ENCODE data around the gene NTF3. TPM values are rescaled to one million over a fixed set of nuclear protein-coding genes. Genes with fewer than 3 reads are reported as not detected.

NTF3 gene
- total and polyA plus RNA-seq, 10 donors, result 0.72 to 5.8 (median 2.7) TPM; not detected in 1

- Histone ChIP-seq H3K9me3 (no peaks in the 10 kb centered on the region), H3K4me1 (no peaks in the 10 kb centered on the region), H3K27ac (no peak overlapping the region), H3K36me3 (no peaks in the 10 kb centered on the region), H3K4me3 (no peak overlapping the region), H3K27me3 (replicated peaks in 1 of 7) (no peaks in the 10 kb centered on the region)
- intact Hi-C loops (cut with DNase I; ENCODE audit: low total_unique reads), result no loop called here
- 89 to 93% (median 92%) methylated on average over 24 of the region's 24 CpGs for WGBS, 5 donors
- TF ChIP-seq POLR2AphosphoS5 (IDR thresholded peaks at IDR 0.05) (no peak), CTCF (IDR thresholded peaks at IDR 0.05 in 8 of 11, conservative IDR thresholded peaks at IDR 0.05 in 3 of 11) (no peak), POLR2A (IDR thresholded peaks at IDR 0.05) (no peak)
- DNase-seq, result no peak
These were observed 91.6 kb downstream of the NTF3 start for GRCh38 chr12:5523396-5524115.

DNA sequence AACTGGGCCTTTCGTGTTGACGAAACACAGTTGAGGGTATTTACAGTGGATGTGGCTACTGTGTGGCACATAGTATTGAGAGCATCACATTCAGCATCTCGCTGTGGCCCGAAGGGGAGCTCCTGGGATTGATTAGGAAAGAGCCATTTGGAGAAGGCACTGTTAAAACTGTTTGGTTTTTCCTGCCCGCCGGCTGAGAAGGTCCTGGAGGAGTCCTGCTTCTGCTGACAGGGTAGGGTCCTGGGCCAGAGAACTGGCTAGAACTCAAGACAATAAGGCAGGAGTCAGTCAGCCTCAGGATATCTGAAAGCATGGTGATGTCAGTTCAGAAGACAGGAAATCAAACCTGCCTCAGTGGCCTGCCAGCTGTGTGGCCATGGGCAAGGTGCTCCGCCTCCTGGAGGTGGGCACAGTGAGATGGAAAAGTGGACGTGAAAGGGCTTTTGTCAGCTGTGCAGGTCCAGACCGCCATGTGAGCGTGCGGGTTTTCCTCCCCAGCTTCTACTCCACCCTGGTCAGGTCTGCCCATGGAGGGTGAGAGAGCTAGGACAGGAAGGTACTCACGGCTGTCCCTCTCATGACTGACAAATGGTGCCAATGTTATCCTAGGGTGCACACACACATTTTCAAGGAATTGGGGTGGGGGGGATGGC, 92.3 kb downstream of the NTF3 start:
- intact Hi-C loops (cut with DNase I; ENCODE audit: low total_unique reads), result no loop called here
- Histone ChIP-seq H3K36me3 (no peaks in the 10 kb centered on the region), H3K27me3 (replicated peaks in 1 of 7) (peaks cover 0 to 1% (median 0%) of the 10 kb centered on the region in 7 donors), H3K4me3 (no peak overlapping the region), H3K27ac (no peak overlapping the region), H3K9me3 (no peaks in the 10 kb centered on the region), H3K4me1 (no peaks in the 10 kb centered on the region)
- no peak for TF ChIP-seq POLR2A (IDR thresholded peaks at IDR 0.05)
- no peak for TF ChIP-seq POLR2AphosphoS5 (IDR thresholded peaks at IDR 0.05)
- no peak for TF ChIP-seq CTCF (IDR thresholded peaks at IDR 0.05 in 8 of 11, conservative IDR thresholded peaks at IDR 0.05 in 3 of 11)
- no peak for DNase-seq
- 76 to 94% (median 91%) methylated on average over 10 to 12 of the region's 12 CpGs for WGBS, 5 donors

- peaks cover 0 to 3% (median 0%) of the 10 kb centered on the region in 7 donors for H3K27me3 ChIP-seq (replicated peaks in 1 of 7)
- no peaks in the 10 kb centered on the region for H3K36me3 ChIP-seq
- H3K4me3 ChIP-seq, result no peak overlapping the region
- WGBS, 5 donors, result 69 to 82% (median 72%) methylated on average over 13 to 15 of the region's 15 CpGs
- no peak overlapping the region for H3K27ac ChIP-seq
- H3K4me1 ChIP-seq, result no peaks in the 10 kb centered on the region
- DNase-seq, result no peak
- TF ChIP-seq CTCF (IDR thresholded peaks at IDR 0.05 in 8 of 11, conservative IDR thresholded peaks at IDR 0.05 in 3 of 11) (no peak), POLR2AphosphoS5 (IDR thresholded peaks at IDR 0.05) (no peak), POLR2A (IDR thresholded peaks at IDR 0.05) (no peak)
- intact Hi-C loops (cut with DNase I; ENCODE audit: low total_unique reads), result no loop called here
- H3K9me3 ChIP-seq, result no peaks in the 10 kb centered on the region
These were observed 93.0 kb downstream of the NTF3 start for GRCh38 chr12:5524769-5525436.

Data from spleen (tissue), 11 donors.